ENCODE data around the gene SOX3. TPM values are rescaled to one million over a fixed set of nuclear protein-coding genes. Genes with fewer than 3 reads are reported as not detected.

SOX3 gene
- total RNA-seq, 4 donors from 2014 or later = 0.63 TPM; not detected in 3

GRCh38 chrX:140503714-140504351 lies 1.0 kb downstream of the SOX3 start:
- Histone ChIP-seq H3K4me3 (replicated peaks in 1 of 3) (peak overlapping the region in 1 of 3 donors; percentile 7), H3K27ac (no peak overlapping the region), H3K27me3 (peaks cover 32% of the 10 kb centered on the region), H3K9me3 (no peaks in the 10 kb centered on the region), H3K4me1 (peaks cover 4 to 26% of the 10 kb centered on the region in 2 donors), H3K36me3 (no peaks in the 10 kb centered on the region)
- peak; percentile 34 for DNase-seq
- TF ChIP-seq POLR2A (IDR thresholded peaks at IDR 0.05) (no peak), CTCF (IDR thresholded peaks at IDR 0.05) (peak in 3 of 6 experiments; percentile 12 to 24 (median 13))
- intact Hi-C loops (cut with DNase I) = no loop called here
- no CpG with 5 or more reads among the region's 92 CpGs for WGBS, 2 donors

GRCh38 chrX:140503238-140503601 lies 1.6 kb downstream of the SOX3 start:
- Histone ChIP-seq H3K27ac (no peak overlapping the region), H3K4me1 (peaks cover 4 to 26% of the 10 kb centered on the region in 2 donors), H3K27me3 (peaks cover 32% of the 10 kb centered on the region), H3K9me3 (no peaks in the 10 kb centered on the region), H3K36me3 (no peaks in the 10 kb centered on the region), H3K4me3 (replicated peaks in 1 of 3) (no peak overlapping the region)
- TF ChIP-seq CTCF (IDR thresholded peaks at IDR 0.05) = no peak
- no peak for TF ChIP-seq POLR2A (IDR thresholded peaks at IDR 0.05)
- WGBS, 2 donors = 5 to 6% methylated on average over 12 to 14 of the region's 14 CpGs
- intact Hi-C loops (cut with DNase I) = no loop called here
- DNase-seq = no peak

GRCh38 chrX:140502491-140503237 lies 2.2 kb downstream of the SOX3 start:
- intact Hi-C loops (cut with DNase I) = no loop called here
- WGBS, 2 donors = 3 to 6% methylated on average over 10 to 39 of the region's 40 CpGs
- TF ChIP-seq CTCF (IDR thresholded peaks at IDR 0.05) (no peak), POLR2A (IDR thresholded peaks at IDR 0.05) (no peak)
- Histone ChIP-seq H3K27me3 (peaks cover 32% of the 10 kb centered on the region), H3K27ac (no peak overlapping the region), H3K4me3 (replicated peaks in 1 of 3) (no peak overlapping the region), H3K9me3 (no peaks in the 10 kb centered on the region), H3K4me1 (peaks cover 4 to 25% of the 10 kb centered on the region in 2 donors), H3K36me3 (no peaks in the 10 kb centered on the region)
- DNase-seq = no peak

GRCh38 chrX:140501940-140502468 lies 2.9 kb downstream of the SOX3 start:
- TF ChIP-seq POLR2A (IDR thresholded peaks at IDR 0.05) (no peak), CTCF (IDR thresholded peaks at IDR 0.05) (no peak)
- intact Hi-C loops (cut with DNase I) = no loop called here
- Histone ChIP-seq H3K9me3 (no peaks in the 10 kb centered on the region), H3K36me3 (no peaks in the 10 kb centered on the region), H3K27me3 (peaks cover 32% of the 10 kb centered on the region), H3K27ac (no peak overlapping the region), H3K4me1 (peaks cover 4 to 20% of the 10 kb centered on the region in 2 donors), H3K4me3 (replicated peaks in 1 of 3) (no peak overlapping the region)
- no peak for DNase-seq
- WGBS, 2 donors = 23% methylated on average over 14 of the region's 14 CpGs

- no peaks in the 10 kb centered on the region for H3K36me3 ChIP-seq
- no peaks in the 10 kb centered on the region for H3K9me3 ChIP-seq
- 18 to 31% methylated on average over 5 to 9 of the region's 13 CpGs for WGBS, 2 donors
- DNase-seq = no peak
- TF ChIP-seq POLR2A (IDR thresholded peaks at IDR 0.05) = no peak
- TF ChIP-seq CTCF (IDR thresholded peaks at IDR 0.05) = no peak
- no peak overlapping the region for H3K4me3 ChIP-seq (replicated peaks in 1 of 3)
- peaks cover 4 to 16% of the 10 kb centered on the region in 2 donors for H3K4me1 ChIP-seq
- no peak overlapping the region for H3K27ac ChIP-seq
- intact Hi-C loops (cut with DNase I) = no loop called here
- H3K27me3 ChIP-seq = peaks cover 32% of the 10 kb centered on the region
Measured at GRCh38 chrX:140501321-140501720, 3.5 kb downstream of the SOX3 start.

Measured in thyroid gland (tissue), 4 donors.